ENCODE data around the gene NAT8L.

Gene NAT8L

GRCh38 chr4:2093265-2093664 lies 34.1 kb downstream of the NAT8L start:
- peaks cover 11% of the 10 kb centered on the region for H3K36me3 Mint-ChIP-seq (ENCODE audit: low read depth)
- no peak overlapping the region for H3K27ac Mint-ChIP-seq
- H3K4me3 Mint-ChIP-seq = no peak overlapping the region
- peaks cover 8% of the 10 kb centered on the region for H3K9me3 Mint-ChIP-seq
- peaks cover 4% of the 10 kb centered on the region for H3K4me1 Mint-ChIP-seq
- TF ChIP-seq CTCF (IDR thresholded peaks at IDR 0.05; ENCODE audit: unreplicated experiment in 3 of 3) = no peak
- H3K27me3 Mint-ChIP-seq (ENCODE audit: low read depth) = peaks cover 5% of the 10 kb centered on the region

GRCh38 chr4:2094545-2094944 lies 35.4 kb downstream of the NAT8L start:
- Mint-ChIP-seq H3K27ac (no peak overlapping the region), H3K4me1 (peaks cover 4% of the 10 kb centered on the region), H3K9me3 (peaks cover 8% of the 10 kb centered on the region), H3K27me3 (ENCODE audit: low read depth) (peaks cover 10% of the 10 kb centered on the region), H3K36me3 (ENCODE audit: low read depth) (peaks cover 11% of the 10 kb centered on the region), H3K4me3 (no peak overlapping the region)
- no peak for TF ChIP-seq CTCF (IDR thresholded peaks at IDR 0.05; ENCODE audit: unreplicated experiment in 3 of 3)

GRCh38 chr4:2095236-2096072 lies 36.3 kb downstream of the NAT8L start:
- Mint-ChIP-seq H3K9me3 (peaks cover 9% of the 10 kb centered on the region), H3K27ac (no peak overlapping the region), H3K27me3 (ENCODE audit: low read depth) (peaks cover 10% of the 10 kb centered on the region), H3K36me3 (ENCODE audit: low read depth) (peaks cover 11% of the 10 kb centered on the region), H3K4me3 (no peak overlapping the region), H3K4me1 (peaks cover 4% of the 10 kb centered on the region)
- TF ChIP-seq CTCF (IDR thresholded peaks at IDR 0.05; ENCODE audit: unreplicated experiment in 3 of 3) = no peak

GRCh38 chr4:2096073-2096609 lies 37.0 kb downstream of the NAT8L start:
- H3K4me3 Mint-ChIP-seq = no peak overlapping the region
- H3K27ac Mint-ChIP-seq = no peak overlapping the region
- TF ChIP-seq CTCF (IDR thresholded peaks at IDR 0.05; ENCODE audit: unreplicated experiment in 3 of 3) = no peak
- peaks cover 10% of the 10 kb centered on the region for H3K27me3 Mint-ChIP-seq (ENCODE audit: low read depth)
- H3K36me3 Mint-ChIP-seq (ENCODE audit: low read depth) = peaks cover 11% of the 10 kb centered on the region
- H3K4me1 Mint-ChIP-seq = peaks cover 4% of the 10 kb centered on the region
- peaks cover 15% of the 10 kb centered on the region for H3K9me3 Mint-ChIP-seq

GRCh38 chr4:2101346-2102044 lies 42.4 kb downstream of the NAT8L start:
- H3K4me1 Mint-ChIP-seq = no peaks in the 10 kb centered on the region
- H3K36me3 Mint-ChIP-seq (ENCODE audit: low read depth) = peaks cover 6% of the 10 kb centered on the region
- H3K27ac Mint-ChIP-seq = no peak overlapping the region
- peaks cover 30% of the 10 kb centered on the region for H3K9me3 Mint-ChIP-seq
- TF ChIP-seq CTCF (IDR thresholded peaks at IDR 0.05; ENCODE audit: unreplicated experiment in 3 of 3) = no peak
- peaks cover 5% of the 10 kb centered on the region for H3K27me3 Mint-ChIP-seq (ENCODE audit: low read depth)
- H3K4me3 Mint-ChIP-seq = no peak overlapping the region
